ENCODE results near the gene DHX34.

DHX34 gene

DNA sequence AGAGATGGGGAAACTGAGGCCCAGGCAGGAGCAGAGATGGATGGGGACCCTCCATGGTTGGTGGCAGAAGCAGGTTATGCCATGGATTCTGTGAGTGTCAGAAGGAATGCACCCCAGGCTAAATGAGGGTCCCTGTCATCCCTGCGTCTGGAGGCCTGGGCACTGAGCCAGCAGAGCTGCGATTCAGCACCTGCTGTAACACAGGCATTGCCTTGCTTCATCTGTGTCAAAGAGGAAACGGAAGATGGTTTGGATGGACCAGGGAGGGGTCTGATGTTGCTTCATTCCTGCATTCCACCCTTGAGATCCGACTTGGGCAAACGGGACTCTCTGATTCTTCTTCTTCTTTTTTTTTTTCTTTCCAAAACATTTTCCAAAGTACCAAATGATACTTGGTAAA lies 38.3 kb upstream of the DHX34 start (continued):
- TF ChIP-seq, protein P1, sequence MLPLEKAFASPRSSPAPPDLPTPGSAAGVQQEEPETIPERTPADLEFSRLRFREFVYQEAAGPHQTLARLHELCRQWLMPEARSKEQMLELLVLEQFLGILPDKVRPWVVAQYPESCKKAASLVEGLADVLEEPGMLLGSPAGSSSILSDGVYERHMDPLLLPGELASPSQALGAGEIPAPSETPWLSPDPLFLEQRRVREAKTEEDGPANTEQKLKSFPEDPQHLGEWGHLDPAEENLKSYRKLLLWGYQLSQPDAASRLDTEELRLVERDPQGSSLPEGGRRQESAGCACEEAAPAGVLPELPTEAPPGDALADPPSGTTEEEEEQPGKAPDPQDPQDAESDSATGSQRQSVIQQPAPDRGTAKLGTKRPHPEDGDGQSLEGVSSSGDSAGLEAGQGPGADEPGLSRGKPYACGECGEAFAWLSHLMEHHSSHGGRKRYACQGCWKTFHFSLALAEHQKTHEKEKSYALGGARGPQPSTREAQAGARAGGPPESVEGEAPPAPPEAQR (tag by site-specific recombination; IDR thresholded peaks at IDR 0.05) = no peak
- TF ChIP-seq ZNF670 (tag by site-specific recombination; IDR thresholded peaks at IDR 0.05; ENCODE audit: low read depth) = no peak
- TF ChIP-seq ZNF19 (tag by site-specific recombination; IDR thresholded peaks at IDR 0.05; ENCODE audit: low read depth) = no peak
- no peak for TF ChIP-seq KLF10 (tag by site-specific recombination; IDR thresholded peaks at IDR 0.05)
- TF ChIP-seq, protein P2, sequence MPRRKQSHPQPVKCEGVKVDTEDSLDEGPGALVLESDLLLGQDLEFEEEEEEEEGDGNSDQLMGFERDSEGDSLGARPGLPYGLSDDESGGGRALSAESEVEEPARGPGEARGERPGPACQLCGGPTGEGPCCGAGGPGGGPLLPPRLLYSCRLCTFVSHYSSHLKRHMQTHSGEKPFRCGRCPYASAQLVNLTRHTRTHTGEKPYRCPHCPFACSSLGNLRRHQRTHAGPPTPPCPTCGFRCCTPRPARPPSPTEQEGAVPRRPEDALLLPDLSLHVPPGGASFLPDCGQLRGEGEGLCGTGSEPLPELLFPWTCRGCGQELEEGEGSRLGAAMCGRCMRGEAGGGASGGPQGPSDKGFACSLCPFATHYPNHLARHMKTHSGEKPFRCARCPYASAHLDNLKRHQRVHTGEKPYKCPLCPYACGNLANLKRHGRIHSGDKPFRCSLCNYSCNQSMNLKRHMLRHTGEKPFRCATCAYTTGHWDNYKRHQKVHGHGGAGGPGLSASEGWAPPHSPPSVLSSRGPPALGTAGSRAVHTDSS (tag by site-specific recombination; IDR thresholded peaks at IDR 0.05) = no peak
- TF ChIP-seq HOXA7 (CRISPR knock-in tag; IDR thresholded peaks at IDR 0.05; ENCODE audit: borderline replicate concordance) = no peak
- TF ChIP-seq ZNF837 (tag by site-specific recombination; IDR thresholded peaks at IDR 0.05) = no peak
- no peak for TF ChIP-seq KLF7 (tag by site-specific recombination; IDR thresholded peaks at IDR 0.05; ENCODE audit: borderline replicate concordance)
- no peak for TF ChIP-seq ZNF138 (tag by site-specific recombination; IDR thresholded peaks at IDR 0.05; ENCODE audit: borderline replicate concordance)
- TF ChIP-seq, protein P3, sequence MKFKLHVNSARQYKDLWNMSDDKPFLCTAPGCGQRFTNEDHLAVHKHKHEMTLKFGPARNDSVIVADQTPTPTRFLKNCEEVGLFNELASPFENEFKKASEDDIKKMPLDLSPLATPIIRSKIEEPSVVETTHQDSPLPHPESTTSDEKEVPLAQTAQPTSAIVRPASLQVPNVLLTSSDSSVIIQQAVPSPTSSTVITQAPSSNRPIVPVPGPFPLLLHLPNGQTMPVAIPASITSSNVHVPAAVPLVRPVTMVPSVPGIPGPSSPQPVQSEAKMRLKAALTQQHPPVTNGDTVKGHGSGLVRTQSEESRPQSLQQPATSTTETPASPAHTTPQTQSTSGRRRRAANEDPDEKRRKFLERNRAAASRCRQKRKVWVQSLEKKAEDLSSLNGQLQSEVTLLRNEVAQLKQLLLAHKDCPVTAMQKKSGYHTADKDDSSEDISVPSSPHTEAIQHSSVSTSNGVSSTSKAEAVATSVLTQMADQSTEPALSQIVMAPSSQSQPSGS (tag by site-specific recombination; IDR thresholded peaks at IDR 0.05; ENCODE audit: low read depth) = no peak
- TF ChIP-seq, protein P4, sequence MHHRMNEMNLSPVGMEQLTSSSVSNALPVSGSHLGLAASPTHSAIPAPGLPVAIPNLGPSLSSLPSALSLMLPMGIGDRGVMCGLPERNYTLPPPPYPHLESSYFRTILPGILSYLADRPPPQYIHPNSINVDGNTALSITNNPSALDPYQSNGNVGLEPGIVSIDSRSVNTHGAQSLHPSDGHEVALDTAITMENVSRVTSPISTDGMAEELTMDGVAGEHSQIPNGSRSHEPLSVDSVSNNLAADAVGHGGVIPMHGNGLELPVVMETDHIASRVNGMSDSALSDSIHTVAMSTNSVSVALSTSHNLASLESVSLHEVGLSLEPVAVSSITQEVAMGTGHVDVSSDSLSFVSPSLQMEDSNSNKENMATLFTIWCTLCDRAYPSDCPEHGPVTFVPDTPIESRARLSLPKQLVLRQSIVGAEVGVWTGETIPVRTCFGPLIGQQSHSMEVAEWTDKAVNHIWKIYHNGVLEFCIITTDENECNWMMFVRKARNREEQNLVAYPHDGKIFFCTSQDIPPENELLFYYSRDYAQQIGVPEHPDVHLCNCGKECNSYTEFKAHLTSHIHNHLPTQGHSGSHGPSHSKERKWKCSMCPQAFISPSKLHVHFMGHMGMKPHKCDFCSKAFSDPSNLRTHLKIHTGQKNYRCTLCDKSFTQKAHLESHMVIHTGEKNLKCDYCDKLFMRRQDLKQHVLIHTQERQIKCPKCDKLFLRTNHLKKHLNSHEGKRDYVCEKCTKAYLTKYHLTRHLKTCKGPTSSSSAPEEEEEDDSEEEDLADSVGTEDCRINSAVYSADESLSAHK (tag by site-specific recombination; IDR thresholded peaks at IDR 0.05) = no peak
- no peak for TF ChIP-seq ZNF549 (tag by site-specific recombination; IDR thresholded peaks at IDR 0.05)
- TF ChIP-seq, protein P5, sequence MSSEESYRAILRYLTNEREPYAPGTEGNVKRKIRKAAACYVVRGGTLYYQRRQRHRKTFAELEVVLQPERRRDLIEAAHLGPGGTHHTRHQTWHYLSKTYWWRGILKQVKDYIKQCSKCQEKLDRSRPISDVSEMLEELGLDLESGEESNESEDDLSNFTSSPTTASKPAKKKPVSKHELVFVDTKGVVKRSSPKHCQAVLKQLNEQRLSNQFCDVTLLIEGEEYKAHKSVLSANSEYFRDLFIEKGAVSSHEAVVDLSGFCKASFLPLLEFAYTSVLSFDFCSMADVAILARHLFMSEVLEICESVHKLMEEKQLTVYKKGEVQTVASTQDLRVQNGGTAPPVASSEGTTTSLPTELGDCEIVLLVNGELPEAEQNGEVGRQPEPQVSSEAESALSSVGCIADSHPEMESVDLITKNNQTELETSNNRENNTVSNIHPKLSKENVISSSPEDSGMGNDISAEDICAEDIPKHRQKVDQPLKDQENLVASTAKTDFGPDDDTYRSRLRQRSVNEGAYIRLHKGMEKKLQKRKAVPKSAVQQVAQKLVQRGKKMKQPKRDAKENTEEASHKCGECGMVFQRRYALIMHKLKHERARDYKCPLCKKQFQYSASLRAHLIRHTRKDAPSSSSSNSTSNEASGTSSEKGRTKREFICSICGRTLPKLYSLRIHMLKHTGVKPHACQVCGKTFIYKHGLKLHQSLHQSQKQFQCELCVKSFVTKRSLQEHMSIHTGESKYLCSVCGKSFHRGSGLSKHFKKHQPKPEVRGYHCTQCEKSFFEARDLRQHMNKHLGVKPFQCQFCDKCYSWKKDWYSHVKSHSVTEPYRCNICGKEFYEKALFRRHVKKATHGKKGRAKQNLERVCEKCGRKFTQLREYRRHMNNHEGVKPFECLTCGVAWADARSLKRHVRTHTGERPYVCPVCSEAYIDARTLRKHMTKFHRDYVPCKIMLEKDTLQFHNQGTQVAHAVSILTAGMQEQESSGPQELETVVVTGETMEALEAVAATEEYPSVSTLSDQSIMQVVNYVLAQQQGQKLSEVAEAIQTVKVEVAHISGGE (tag by site-specific recombination; conservative IDR thresholded peaks at IDR 0.05; ENCODE audit: low read depth) = peak; percentile 35; the same call in 1 of the 2 replicates
- peak; percentile 43; the same call in 1 of the 2 replicates for TF ChIP-seq ZBTB17 (tag by site-specific recombination; IDR thresholded peaks at IDR 0.05)
- TF ChIP-seq ZNF114 (tag by site-specific recombination; IDR thresholded peaks at IDR 0.05) = no peak
- peak; percentile 71; the same call in 1 of the 2 replicates for TF ChIP-seq ZNF335 (tag by site-specific recombination; conservative IDR thresholded peaks at IDR 0.05)
- TF ChIP-seq, protein P6, sequence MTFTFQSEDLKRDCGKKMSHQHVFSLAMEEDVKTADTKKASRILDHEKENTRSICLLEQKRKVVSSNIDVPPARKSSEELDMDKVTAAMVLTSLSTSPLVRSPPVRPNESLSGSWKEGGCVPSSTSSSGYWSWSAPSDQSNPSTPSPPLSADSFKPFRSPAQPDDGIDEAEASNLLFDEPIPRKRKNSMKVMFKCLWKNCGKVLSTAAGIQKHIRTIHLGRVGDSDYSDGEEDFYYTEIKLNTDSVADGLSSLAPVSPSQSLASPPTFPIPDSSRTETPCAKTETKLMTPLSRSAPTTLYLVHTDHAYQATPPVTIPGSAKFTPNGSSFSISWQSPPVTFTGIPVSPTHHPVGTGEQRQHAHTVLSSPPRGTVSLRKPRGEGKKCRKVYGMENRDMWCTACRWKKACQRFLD (tag by site-specific recombination; IDR thresholded peaks at IDR 0.05) = no peak
- peak; percentile 61; the same call in 1 of the 2 replicates for TF ChIP-seq ZBTB21 (tag by site-specific recombination; IDR thresholded peaks at IDR 0.05)
- TF ChIP-seq ZNF350 (tag by site-specific recombination; IDR thresholded peaks at IDR 0.05) = no peak
- no peak for TF ChIP-seq ZNF654 (tag by site-specific recombination; IDR thresholded peaks at IDR 0.05; ENCODE audit: low read depth)
- 0 out of 2 replicates have a peak, but pooled peaks have one; percentile 20 for TF ChIP-seq ZBTB20 (tag by site-specific recombination; IDR thresholded peaks at IDR 0.05)
- peak; percentile 78 for TF ChIP-seq ZNF10 (tag by site-specific recombination; IDR thresholded peaks at IDR 0.05)
- no peak for TF ChIP-seq ZNF561 (tag by site-specific recombination; IDR thresholded peaks at IDR 0.05; ENCODE audit: borderline replicate concordance)
- TF ChIP-seq ZEB2 (tag by site-specific recombination; IDR thresholded peaks at IDR 0.05) = peak; percentile 50; the same call in 1 of the 2 replicates
